GM19372 (cell line): Measurements from ENCODE around the gene DDX42.
A peak's percentile ranks its signal among the peaks of the same experiment; 100 is the strongest.

Source experiments
- ATAC-seq: cut with Tn5 transposase; IDR thresholded peaks from one replicate; pipeline ENCODE4 v1.9.1; 2021; ENCODE audit warnings: mild to moderate bottlenecking, low read depth, moderate library complexity; ENCODE audit not compliant: unreplicated experiment

The DDX42 gene, protein sequence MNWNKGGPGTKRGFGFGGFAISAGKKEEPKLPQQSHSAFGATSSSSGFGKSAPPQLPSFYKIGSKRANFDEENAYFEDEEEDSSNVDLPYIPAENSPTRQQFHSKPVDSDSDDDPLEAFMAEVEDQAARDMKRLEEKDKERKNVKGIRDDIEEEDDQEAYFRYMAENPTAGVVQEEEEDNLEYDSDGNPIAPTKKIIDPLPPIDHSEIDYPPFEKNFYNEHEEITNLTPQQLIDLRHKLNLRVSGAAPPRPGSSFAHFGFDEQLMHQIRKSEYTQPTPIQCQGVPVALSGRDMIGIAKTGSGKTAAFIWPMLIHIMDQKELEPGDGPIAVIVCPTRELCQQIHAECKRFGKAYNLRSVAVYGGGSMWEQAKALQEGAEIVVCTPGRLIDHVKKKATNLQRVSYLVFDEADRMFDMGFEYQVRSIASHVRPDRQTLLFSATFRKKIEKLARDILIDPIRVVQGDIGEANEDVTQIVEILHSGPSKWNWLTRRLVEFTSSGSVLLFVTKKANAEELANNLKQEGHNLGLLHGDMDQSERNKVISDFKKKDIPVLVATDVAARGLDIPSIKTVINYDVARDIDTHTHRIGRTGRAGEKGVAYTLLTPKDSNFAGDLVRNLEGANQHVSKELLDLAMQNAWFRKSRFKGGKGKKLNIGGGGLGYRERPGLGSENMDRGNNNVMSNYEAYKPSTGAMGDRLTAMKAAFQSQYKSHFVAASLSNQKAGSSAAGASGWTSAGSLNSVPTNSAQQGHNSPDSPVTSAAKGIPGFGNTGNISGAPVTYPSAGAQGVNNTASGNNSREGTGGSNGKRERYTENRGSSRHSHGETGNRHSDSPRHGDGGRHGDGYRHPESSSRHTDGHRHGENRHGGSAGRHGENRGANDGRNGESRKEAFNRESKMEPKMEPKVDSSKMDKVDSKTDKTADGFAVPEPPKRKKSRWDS

DNA sequence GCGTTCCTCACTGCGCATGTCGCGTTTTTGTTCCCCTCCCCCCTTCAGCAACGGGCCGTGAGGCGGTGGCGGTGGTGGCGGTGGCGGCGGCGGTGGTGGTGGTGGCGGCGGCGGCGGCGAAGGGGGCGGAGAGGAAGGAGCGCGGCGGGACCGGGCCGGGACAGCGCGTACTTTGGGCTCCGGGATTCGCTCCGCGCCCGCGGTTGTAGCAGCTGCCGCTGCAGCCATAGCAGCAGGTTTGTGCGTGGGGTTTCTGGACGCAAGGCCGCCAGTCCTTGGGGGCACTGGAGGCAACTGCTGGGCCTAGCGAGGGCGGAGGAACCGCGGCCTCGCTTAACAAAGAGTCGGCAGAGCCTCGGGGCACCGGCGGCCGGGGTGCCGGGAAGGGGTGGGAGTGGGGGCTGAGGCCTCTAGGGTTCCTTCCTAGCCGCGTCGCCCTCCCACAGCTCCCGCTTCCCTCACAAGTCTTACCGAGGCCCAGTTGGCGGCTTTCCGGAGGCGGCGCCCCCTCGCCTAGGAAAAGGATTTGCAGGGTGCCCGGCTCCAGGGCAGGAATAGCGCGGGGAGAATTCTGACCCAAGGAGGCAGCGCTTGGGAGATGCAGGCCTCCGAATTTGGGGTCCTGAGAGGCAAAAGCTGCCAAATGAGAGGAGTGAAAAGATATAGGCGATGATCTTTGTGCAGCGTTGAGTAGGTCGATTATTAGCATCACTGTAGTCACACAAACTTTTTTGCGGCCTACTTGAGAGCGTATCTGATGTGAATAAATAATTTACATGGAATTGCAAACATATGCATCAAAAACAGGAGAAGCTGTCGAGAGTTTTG lies at the start of gene DDX42:
Gene DDX42 (plus strand): TSS at position 30 of the 828 bp plus-strand sequence. CDS start 12,880 bp downstream, outside the sequence.
- no peak for ATAC-seq

DNA sequence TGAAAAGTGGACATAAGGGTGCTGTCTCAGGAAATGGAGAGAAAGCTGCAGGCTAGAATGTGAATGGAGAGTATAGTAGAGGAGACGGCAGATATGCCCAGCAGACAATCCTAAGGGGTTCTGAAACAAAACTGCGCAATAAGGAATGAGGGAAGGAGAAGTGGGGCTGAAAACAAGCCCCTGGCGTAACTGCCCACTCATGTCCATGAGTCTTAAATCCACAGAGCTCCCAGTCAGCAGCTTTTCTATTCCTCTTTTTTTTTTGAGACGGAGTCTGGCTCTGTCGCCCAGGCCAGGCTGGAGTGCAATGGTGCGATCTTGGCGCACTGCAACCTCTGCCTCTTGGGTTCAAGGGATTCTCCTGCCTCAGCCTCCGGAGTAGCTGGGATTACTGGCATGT lies 38.3 kb upstream of the DDX42 start:
- no peak for ATAC-seq

DNA sequence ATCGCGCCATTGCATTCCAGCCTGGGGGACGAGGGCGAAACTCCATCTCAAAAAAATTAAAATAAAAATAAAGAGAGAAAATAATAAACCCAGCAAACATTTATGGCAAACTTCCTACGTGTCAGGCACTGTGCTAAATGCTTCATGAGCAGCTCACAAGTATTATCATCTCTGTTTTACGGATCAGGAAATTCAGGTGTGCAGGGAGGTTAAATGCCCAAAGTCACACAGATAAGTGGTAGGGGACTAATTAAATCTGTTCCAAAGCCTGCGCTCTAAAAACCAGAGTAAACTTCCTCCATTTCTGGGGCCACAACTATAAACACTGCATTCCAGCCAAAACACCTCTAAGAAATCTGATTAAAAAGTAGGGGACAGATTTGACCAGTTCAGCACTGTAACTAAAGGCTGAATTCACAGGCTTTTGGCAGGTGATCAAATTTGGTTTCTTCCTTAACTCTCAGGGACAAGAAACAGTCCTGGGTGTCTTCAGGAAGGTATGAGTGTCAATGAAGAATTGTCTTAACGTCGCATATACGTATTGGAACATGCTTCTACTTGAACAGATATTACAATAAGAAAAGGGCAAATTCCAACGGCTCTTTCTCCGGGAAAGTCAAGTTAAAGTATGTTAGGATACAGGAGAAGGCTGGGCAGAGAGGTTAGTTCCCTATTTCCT lies 33.4 kb upstream of the DDX42 start:
- ATAC-seq, result no peak

DNA sequence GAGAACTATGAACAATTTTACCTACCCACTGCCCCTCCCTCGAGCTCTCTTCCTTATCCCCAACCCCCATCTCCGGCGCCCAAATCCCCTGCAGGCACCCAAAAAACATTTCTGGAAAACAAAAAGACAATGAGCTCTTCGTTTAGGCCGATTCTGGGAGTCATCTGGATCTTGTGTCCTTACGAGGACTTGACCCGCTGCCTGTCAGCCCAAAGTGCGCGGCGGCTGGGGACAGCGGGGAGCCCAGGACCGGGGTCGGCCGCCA lies 32.9 kb upstream of the DDX42 start:
- ATAC-seq, result peak; percentile 15

DNA sequence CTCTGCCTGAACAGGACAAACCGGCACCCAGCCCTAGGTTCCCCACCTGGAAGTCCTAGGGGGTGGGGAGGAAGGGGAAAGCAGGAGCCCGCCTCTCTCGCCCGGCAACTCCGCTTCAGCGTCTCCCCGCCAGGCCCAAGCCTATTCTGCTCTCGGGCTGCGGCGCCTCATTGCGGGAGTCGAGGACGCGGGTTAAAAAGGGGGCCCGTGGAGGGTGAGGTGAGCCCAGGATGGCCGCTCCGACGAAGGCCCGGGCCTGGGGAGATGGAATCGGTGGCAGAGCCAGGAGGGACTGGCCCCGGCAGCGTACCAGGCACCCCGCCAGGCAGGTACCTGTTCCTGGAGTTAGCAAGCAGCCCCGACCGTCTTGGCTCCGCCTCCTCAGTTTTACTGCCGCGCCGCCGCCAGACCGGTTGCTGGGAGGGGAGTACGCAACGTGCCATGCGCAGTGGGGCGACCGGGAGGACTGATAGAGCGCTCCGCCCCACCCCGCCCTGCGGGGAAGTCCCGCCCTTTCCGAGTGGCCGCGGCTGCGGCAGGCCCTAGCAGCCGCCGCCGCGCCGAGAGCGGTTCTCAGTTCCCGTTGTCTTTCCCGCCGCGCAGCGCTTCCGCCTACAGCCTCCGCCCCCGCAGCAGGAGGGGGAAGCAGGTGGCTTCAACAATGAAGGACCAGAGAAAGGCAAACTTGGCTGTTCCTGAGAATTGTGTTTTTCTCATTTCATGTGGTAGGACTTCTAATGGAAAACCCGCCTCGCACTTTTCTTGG lies 32.4 kb upstream of the DDX42 start, which contains the start of gene STRADA:
Gene STRADA (minus strand): TSS at position 392 of the 766 bp plus-strand sequence. CDS start 13,430 bp downstream, outside the sequence.
- peak; percentile 89 for ATAC-seq

DNA sequence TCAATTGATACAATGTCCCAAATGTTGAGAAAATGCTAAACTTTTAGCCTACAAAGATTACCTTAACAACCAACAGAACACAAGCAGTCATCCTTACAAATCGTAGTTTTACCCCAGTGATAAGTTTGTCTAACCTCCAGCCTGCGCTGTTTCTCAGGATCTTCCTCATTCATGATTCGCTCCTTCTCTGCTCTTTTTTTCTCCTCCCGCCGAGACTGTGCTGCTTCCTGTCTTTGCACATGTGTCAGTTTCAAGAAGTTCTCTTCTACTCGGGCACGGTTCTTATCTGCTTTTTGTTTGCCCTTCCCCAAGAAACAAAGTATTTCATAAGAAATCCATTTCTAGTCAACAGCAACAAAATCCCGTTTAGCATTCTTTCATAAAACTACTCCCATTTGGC lies 22.2 kb upstream of the DDX42 start:
- no peak for ATAC-seq

DNA sequence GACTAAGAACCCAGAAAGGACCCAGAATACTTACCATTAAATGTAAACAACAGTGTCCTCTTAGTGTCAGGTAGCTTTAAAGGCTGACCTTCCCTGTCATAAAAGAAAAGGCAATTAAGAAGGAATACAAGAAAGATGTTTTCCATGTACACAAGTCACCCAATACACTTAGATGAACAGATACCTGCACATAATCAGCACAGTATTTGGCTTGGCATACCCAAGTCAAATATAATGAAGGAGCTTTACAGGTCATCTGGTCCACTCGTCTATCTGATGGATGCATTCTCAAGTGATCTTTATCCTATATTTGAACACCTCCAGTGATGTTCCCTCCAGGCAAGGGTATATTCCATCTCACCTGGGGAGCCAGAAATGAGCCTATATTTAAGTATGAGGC lies 21.3 kb upstream of the DDX42 start:
- no peak for ATAC-seq

DNA sequence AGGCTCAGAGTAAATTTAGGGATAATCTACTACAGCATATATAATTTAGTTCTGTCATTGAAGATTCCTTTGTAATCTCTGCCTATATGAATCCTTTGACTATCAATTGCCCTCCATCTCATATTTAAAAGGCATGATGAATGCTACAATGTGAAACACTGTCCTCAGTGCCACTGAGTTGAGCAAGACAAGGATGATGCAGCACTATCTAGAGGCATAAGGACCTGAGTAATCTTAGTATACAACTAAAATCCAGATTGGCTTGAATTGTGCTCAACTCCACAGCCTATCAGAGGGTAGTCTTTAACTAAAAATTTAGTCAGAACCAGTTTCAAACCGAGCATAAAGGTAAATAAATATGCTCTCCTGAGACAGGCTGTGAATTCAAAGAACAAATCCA lies 20.8 kb upstream of the DDX42 start:
- no peak for ATAC-seq

DNA sequence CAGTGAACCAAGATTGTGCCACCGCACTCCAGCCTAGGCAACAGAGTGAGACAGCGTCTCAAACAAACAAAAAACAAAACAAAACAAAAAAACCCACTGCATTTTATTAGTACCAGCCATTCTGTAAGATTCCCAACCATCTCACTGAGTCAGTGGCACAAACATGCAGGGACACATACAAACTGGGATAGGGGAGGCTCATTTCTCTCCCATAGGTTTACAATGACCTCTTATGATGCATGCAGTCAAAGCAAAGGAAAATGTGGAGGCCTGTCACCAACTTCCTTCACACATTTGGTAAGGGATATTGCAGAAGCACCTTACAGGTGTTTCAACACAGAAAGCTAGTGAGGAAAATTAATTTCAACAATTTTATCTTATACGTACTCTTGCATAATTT lies 19.9 kb upstream of the DDX42 start:
- no peak for ATAC-seq

DNA sequence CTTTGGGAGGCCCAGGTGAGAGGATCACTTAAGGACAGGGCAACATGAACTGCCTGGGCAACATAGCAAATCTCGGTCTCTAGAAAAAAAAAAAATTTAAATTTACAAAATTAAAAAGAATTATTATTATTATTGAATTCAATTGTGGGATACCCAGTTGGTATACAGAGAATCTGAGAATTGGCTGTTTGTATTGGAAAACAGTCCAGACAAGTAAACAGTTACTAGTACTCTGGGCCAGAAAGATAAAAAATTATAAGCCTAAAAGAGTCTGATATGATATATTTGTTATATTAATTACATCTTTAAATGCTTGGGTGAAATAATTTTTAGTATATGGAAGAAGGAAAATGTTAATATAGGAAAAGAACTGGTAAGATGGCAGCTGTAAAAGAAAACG lies 15.5 kb upstream of the DDX42 start:
- ATAC-seq, result no peak

DNA sequence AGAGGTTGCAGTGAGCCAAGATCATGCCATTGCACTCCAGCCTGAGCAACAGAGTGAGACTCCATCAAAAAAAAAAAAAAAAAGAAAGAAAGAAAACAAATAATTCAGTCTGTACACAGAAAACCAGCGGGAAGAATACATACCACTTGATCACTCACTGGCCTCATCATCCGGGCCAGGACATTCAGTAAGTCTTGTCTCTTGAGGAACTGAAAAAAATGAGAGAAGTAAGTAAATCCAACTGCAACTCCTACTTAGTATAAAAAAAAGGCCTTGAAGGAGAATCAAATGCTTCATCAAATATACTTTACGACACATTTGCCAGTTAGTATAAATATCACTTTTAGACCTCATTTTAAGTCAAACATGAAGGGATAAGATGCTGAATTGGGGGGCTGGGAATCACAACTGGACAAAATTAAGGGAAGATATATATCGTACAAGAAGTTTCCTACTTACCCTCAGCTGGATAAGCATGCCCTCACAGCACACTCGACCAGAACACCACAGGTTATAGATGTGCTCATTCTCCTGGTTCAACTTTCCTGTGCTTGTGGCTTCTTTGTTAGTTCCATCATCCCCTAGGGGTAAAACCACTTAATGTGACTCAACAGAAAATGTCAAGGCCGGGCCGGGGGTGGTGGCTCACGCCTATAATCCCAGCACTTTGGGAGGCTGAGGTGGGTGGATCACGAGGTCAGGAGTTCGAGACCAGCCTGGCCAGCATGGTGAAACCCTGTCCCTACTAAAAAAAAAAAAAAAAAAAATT lies 13.0 kb upstream of the DDX42 start:
- ATAC-seq, result no peak

DNA sequence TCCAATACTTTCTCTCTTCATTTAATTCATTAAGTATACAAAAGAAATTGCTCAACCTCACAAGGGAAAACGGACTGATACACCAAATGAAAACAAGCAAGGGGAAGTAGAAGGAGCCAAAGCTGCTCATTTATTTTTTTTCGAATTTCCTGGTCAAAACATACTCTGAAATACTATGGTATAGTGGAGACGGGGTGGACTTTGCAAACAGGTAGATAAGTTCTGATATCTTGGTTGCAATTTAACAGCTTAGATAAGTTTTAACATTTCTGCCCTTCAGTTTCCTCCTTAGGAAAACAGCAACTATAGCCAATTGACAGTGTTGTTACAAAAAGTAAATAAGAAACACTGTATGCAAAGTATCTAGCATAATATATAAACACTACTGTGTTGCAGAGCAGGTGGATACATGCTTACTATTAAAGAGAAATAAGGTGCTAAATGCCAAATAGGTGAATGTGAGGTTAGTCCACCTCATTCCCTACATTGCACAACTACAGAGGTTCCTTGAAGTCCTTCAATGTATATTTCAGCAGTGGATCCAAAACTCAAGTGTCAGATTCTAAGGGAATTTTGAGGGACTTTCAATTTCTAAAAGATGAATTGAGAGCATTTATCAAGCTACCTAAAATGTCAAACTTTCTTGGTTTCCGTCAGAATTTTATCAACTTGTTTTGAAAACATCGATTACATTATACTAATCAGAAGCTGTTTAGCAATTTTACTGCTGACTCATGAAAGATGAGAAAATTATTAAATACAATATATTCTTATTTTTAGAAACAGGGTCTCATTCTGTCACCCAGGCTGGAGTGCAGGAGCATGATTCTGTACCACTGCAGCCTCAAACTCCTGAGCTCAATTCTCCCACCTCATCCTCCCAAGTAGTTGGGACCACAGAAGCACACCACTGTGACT lies 11.6 kb upstream of the DDX42 start:
- no peak for ATAC-seq

DNA sequence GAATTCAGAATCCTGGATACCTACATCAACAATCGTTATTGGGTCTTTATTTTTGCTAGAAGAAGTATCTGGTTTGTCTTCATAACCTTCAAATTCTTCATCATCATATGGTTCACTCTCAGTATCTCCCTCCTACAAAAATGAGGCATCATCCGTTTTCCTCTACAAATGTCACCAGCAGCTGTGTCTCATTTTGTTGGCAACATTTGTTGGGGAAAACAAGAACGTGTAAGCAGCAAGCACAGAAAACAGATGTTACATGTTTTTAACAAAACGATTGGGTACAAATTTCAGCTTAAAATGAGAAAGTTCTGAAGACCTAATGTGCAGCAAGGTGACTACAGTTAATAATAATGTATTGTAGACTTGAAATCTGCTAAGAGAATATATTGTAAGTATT lies 9.3 kb upstream of the DDX42 start:
- ATAC-seq, result no peak

DNA sequence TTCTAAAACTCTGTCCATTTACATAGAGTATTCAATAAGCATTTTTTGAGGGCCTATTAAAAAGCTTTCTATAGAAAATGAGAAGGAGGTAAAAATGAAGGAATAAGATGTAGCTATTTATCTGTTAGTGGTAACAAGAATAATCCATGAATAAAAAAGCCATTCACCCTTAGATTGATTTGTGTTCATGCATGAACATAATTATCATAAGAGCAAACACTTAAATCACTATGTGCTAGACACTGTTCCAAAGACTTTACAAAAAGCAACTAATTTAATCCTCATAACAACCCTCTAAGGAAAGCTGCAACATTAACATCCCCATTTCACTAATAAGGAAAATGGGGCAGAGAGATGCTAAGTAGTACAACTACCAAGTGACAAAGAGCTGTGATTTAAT lies 7.2 kb upstream of the DDX42 start:
- ATAC-seq, result no peak

DNA sequence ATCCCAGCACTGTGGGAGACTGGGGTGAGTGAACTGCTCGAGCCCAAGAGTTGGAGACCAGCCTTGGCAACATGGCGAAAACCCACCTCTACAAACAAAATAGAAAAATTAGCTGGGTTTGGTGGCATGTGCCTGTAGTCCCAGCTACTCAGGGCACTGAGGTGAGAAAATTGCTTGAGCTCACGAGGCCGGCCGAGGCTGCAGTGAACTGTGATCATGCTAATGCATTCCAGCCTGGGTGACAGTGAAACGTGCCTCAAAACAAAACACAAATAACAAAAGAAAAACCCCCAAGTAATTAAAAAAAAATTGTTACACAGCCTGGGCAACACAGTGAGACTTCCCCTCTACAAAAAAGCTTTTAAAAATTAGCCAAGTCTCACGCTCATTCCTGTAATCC lies 5.5 kb upstream of the DDX42 start:
- ATAC-seq, result no peak

DNA sequence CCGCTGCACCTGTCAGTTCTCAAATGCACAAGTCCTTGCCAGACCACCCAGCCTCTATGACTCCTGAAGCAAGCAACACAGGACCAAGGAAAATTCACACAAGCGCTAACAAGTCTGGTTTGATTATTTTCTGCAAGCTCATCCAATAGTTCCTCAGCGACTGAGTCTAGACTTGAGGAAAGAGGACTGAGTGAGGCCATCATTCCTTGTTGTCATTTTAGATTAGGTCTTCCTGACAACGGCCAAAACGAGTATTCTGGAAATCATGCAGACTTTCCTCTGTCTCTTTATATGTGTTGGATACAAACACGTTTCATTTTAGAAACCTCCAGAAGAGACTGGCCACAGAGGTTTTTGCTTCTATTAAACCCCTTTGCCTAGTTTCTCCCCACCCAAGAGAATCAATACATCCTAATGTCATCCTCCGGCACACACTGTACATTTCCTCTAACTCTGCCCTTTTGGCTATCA lies 1.1 kb upstream of the DDX42 start:
- ATAC-seq, result no peak

DNA sequence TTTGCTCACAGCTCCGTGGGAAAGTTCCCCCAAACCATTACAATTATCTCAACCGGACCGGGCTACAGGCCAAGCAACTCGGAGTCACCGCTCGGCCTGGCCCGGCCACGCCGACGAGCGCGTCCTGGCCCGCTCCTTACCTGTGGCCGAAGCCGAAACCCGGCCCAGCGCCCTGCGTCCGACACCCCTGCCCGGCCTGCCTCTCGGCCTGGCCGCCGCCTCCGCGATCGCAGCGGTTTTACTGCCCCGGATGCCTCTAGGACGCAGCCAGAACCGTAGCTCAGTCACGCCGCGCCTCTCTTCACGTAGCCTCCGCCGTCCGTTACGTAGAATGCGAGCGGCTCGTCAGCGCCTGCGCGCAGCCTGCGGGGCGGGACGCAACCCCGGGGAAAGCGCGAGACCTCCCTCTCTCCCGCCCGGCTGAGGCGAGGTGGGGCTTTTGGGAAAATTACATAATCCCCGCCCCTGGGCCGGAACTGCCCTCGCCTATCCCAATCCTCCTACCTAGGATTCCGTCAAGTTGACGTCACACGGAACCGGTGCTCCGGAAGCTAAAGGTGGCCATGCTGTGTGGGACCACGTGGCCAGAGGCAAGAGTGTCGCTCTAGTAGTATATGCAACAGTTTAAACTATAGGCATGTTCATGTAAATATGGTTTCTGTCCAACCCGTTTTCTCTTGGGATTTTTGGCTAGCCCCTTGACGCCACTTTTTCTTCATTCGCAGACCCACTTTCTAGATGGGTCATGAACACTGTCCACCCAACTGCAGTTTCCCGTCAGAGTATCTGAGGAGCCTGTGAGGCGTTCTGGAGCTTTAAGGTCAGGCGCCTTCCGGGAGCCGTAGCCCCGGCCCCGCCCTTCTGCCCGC lies 464 bp upstream of the DDX42 start, which contains the start of gene CCDC47:
Gene CCDC47 (minus strand): TSS at position 326 of the 869 bp plus-strand sequence. CDS start 7,422 bp downstream, outside the sequence.
- ATAC-seq, result peak; percentile 75
